ENCODE results near the gene KCMF1. TPM values are rescaled to one million over a fixed set of nuclear protein-coding genes. Genes with fewer than 3 reads are reported as not detected.
A peak's percentile ranks its signal among the peaks of the same experiment; 100 is the strongest.

KCMF1 gene
- total and polyA plus RNA-seq, 2 of the 13 experiments (the other 11 are each of a cell fraction or from before 2014, with no cell fraction given): 62.1 to 116 TPM

- no peak for TF ChIP-seq BCLAF1 (IDR thresholded peaks at IDR 0.05)
- TF ChIP-seq ZNF572 (CRISPR knock-in tag; IDR thresholded peaks at IDR 0.05): no peak
- TF ChIP-seq TEAD3 (CRISPR knock-in tag; optimal IDR thresholded peaks at IDR 0.05; ENCODE audit: borderline replicate concordance): peak; percentile 8
- TF ChIP-seq ZHX1 (CRISPR knock-in tag; IDR thresholded peaks at IDR 0.05; ENCODE audit: low read depth): no peak
- peak; percentile 49; the same call in 1 of the 2 replicates for TF ChIP-seq MAX (IDR thresholded peaks at IDR 0.05)
- peak; percentile 47; the same call in 1 of the 2 replicates for TF ChIP-seq ZBTB20 (CRISPR knock-in tag; IDR thresholded peaks at IDR 0.05; ENCODE audit: borderline replicate concordance, low read depth)
- TF ChIP-seq HNRNPH1 (optimal IDR thresholded peaks at IDR 0.05; ENCODE audit: low read depth, low read length): no peak
- TF ChIP-seq TRAFD1 (CRISPR knock-in tag; IDR thresholded peaks at IDR 0.05; ENCODE audit: borderline replicate concordance): no peak
- peak; percentile 63; the same call in 1 of the 2 replicates for TF ChIP-seq MXD3 (CRISPR knock-in tag; IDR thresholded peaks at IDR 0.05)
- 0 out of 2 replicates have a peak, but pooled peaks have one; percentile 10 for TF ChIP-seq CREB3 (CRISPR knock-in tag; IDR thresholded peaks at IDR 0.05)
- peak; percentile 39; the same call in 1 of the 2 replicates for TF ChIP-seq NKX3-1 (CRISPR knock-in tag; IDR thresholded peaks at IDR 0.05)
- TF ChIP-seq ZNF558 (CRISPR knock-in tag; IDR thresholded peaks at IDR 0.05; ENCODE audit: borderline replicate concordance): peak; percentile 85; the same call in 1 of the 2 replicates
- peak; percentile 66; the same call in 1 of the 2 replicates for TF ChIP-seq ZFP41 (CRISPR knock-in tag; IDR thresholded peaks at IDR 0.05; ENCODE audit: borderline replicate concordance)
- TF ChIP-seq MATR3 (CRISPR knock-in tag; IDR thresholded peaks at IDR 0.05): no peak
- no peak for TF ChIP-seq HOMEZ (CRISPR knock-in tag; IDR thresholded peaks at IDR 0.05; ENCODE audit: low read depth)
- TF ChIP-seq POLR2A (IDR thresholded peaks at IDR 0.05; ENCODE audit: insufficient read depth in 1 of 2, low read depth in 2 of 2, low read length in 2 of 2): no peak
- TF ChIP-seq NFE2 (CRISPR knock-in tag; IDR thresholded peaks at IDR 0.05): no peak
- TF ChIP-seq ZNF792 (CRISPR knock-in tag; IDR thresholded peaks at IDR 0.05): no peak
- 0 out of 2 replicates have a peak, but pooled peaks have one; percentile 61 for TF ChIP-seq KDM4B (CRISPR knock-in tag; IDR thresholded peaks at IDR 0.05)
Measured at GRCh38 chr2:84971510-84972206, 697 bp downstream of the KCMF1 start (continued).
